Measurements from ENCODE around the gene UQCR10.

DNA sequence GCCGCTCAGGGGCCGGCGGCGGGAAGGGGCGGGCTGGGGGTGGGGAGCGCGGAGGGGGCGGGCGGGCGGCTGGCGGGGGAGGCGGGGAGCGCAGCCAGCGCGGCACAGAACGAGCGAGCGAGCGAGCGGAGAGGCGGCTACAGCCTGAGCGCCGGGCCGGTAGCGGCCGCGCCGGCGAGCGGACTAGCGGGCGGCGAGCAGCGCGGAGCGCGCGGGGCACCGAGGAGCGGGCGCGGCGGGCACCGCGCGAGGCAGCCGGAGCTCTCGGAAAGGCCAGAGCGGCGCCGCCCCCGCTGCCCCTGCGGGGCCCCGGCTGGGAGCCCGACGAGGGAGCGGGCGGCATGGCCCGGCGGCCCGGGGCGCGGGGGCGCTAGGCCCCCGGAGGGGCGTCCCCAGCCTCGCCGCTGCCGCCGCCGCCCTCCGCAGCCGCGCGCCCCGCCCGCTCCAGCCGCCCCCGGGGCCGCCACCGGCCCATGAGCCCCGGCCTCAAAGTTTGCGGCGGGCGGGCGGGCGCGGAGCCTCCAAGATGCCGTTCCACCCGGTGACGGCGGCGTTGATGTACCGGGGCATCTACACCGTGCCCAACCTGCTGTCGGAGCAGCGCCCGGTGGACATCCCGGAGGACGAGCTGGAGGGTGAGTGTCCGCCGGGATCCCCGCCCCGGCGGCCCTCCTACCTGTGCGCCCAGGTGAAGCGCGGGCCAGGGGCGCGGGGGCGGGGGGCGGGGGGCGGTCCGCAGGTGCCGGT is 47.1 kb upstream of the UQCR10 start, which contains the start of gene CABP7:
- TF ChIP-seq, protein P1, sequence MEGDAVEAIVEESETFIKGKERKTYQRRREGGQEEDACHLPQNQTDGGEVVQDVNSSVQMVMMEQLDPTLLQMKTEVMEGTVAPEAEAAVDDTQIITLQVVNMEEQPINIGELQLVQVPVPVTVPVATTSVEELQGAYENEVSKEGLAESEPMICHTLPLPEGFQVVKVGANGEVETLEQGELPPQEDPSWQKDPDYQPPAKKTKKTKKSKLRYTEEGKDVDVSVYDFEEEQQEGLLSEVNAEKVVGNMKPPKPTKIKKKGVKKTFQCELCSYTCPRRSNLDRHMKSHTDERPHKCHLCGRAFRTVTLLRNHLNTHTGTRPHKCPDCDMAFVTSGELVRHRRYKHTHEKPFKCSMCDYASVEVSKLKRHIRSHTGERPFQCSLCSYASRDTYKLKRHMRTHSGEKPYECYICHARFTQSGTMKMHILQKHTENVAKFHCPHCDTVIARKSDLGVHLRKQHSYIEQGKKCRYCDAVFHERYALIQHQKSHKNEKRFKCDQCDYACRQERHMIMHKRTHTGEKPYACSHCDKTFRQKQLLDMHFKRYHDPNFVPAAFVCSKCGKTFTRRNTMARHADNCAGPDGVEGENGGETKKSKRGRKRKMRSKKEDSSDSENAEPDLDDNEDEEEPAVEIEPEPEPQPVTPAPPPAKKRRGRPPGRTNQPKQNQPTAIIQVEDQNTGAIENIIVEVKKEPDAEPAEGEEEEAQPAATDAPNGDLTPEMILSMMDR (IDR thresholded peaks at IDR 0.05), result no peak
- TF ChIP-seq POLR2A (IDR thresholded peaks at IDR 0.05), result no peak

Data from testis (tissue), 2 donors.